Tibial nerve (tissue), 4 donors: ENCODE data around the gene IFNAR2.
"Not testable (repeated sequence)": the region's sequence is repeated elsewhere in the genome, so short reads cannot be mapped to it uniquely, and the experiment has no call there.

Experiments
- CTCF ChIP-seq, 5 experiments: fragments of 200-600 bp in 3 of 5; fragments of 450-650 bp in 2 of 5; sonication (generic) in 3 of 5; IDR thresholded peaks; one replicate each; pipeline ENCODE4 v1.5.1; 2016 to 2019; ENCODE audit warnings: antibody characterized with exemption in 5 of 5, mild to moderate bottlenecking in 3 of 5, moderate library complexity in 2 of 5
- EP300 ChIP-seq, 2 donors: sonication (generic); formaldehyde crosslinking; IDR thresholded peaks; one replicate each; pipeline ENCODE4 v1.6.1; 2017; ENCODE audit warnings: antibody characterized with exemption in 2 of 2, mild to moderate bottlenecking in 1 of 2
- POLR2A ChIP-seq, 2 donors: fragments of 450-650 bp; IDR thresholded peaks; one replicate each; pipeline ENCODE4 v1.6.1; 2017; ENCODE audit warnings: antibody characterized with exemption in 2 of 2, mild to moderate bottlenecking in 2 of 2, moderate library complexity in 2 of 2

- TF ChIP-seq CTCF, POLR2A, EP300 (IDR thresholded peaks at IDR 0.05): not testable (repeated sequence)
Observed at GRCh38 chr21:33225376-33225775, 4.4 kb upstream of the IFNAR2 start.
